Measurements from ENCODE around the gene TEC. TPM values are rescaled to one million over a fixed set of nuclear protein-coding genes. Genes with fewer than 3 reads are reported as not detected.

Gene TEC
- total and polyA plus RNA-seq, 9 of the 15 experiments (the other 6 are each of a cell fraction or from before 2014, with no cell fraction given): 5.3 to 14.7 (median 8.8) TPM

- no peak for TF ChIP-seq SMC3 (conservative IDR thresholded peaks at IDR 0.05; ENCODE audit: insufficient read depth, low read depth, low read length)
- no peak for TF ChIP-seq BDP1 (IDR thresholded peaks at IDR 0.05; ENCODE audit: insufficient read depth, insufficient read length)
- TF ChIP-seq HINFP (tag; conservative IDR thresholded peaks at IDR 0.05; ENCODE audit: low read depth): no peak
- TF ChIP-seq FOXP4 (CRISPR knock-in tag; IDR thresholded peaks at IDR 0.05; ENCODE audit: borderline replicate concordance): no peak
- no peak for TF ChIP-seq ZBTB9 (CRISPR knock-in tag; IDR thresholded peaks at IDR 0.05)
- TF ChIP-seq ZNF639 (CRISPR knock-in tag; conservative IDR thresholded peaks at IDR 0.05 in 1 of 2, IDR thresholded peaks at IDR 0.05 in 1 of 2): no peak
- TF ChIP-seq FOXM1 (IDR thresholded peaks at IDR 0.05; ENCODE audit: low read depth): peak; percentile 22; the same call in 1 of the 2 replicates
- no peak for TF ChIP-seq FOXM1 (CRISPR knock-in tag; IDR thresholded peaks at IDR 0.05; ENCODE audit: low read depth)
- no peak for TF ChIP-seq E2F6 (IDR thresholded peaks at IDR 0.05; ENCODE audit: borderline replicate concordance in 1 of 2, extremely low read depth in 1 of 2, insufficient read depth in 1 of 2, insufficient read length in 1 of 2, low read depth in 1 of 2, low read length in 1 of 2, poor library complexity in 1 of 2, severe bottlenecking in 1 of 2)
- peak; percentile 50 for TF ChIP-seq SMARCE1 (IDR thresholded peaks at IDR 0.05)
- TF ChIP-seq ZNF699 (CRISPR knock-in tag; IDR thresholded peaks at IDR 0.05; ENCODE audit: insufficient replicate concordance): no peak
- no peak for TF ChIP-seq RFX7 (CRISPR knock-in tag; IDR thresholded peaks at IDR 0.05)
- no peak for TF ChIP-seq ZNF253 (CRISPR knock-in tag; conservative IDR thresholded peaks at IDR 0.05)
- no peak for TF ChIP-seq ZKSCAN3 (CRISPR knock-in tag; IDR thresholded peaks at IDR 0.05)
- no peak for TF ChIP-seq ASH1L (IDR thresholded peaks at IDR 0.05; ENCODE audit: borderline replicate concordance, low read depth, partially characterized antibody)
- no peak for TF ChIP-seq NR3C1 (CRISPR knock-in tag; IDR thresholded peaks at IDR 0.05)
- no peak for TF ChIP-seq FOXA3 (CRISPR knock-in tag; conservative IDR thresholded peaks at IDR 0.05 in 1 of 2, IDR thresholded peaks at IDR 0.05 in 1 of 2)
- no peak for TF ChIP-seq RBFOX2 (IDR thresholded peaks at IDR 0.05; ENCODE audit: low read depth, low read length)
- no peak for TF ChIP-seq RFX5 (IDR thresholded peaks at IDR 0.05; ENCODE audit: low read depth, low read length)
These were observed 22.3 kb downstream of the TEC start (continued) for GRCh38 chr4:48247142-48247877.

Data from K562 (cell line).